Measurements from ENCODE around the gene ALDH9A1. TPM values are rescaled to one million over a fixed set of nuclear protein-coding genes. Genes with fewer than 3 reads are reported as not detected.

ALDH9A1 gene
- total RNA-seq, 1 experiment from 2014 or later: 78.0 TPM

DNA sequence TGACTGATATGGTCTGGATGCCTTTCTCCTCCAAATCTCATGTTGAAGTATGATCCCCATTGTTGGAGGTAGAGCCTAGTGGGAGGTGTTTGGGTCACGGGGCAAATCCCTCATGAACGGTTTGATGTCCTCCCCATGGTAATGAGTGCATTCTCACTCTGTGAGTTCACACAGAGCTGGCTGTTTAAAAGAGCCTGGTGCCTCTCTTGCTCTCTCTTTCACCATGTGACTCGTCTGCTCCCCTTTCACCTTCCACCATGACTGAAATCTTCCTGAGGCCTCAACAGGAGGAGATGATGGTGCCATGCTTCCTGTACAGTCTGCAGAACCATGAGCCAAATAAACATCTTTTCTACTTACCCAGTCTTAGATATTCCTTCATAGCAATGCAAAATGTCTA is 30.2 kb downstream of the ALDH9A1 start:
- no TSS peak for BruUV-seq (replicated peaks)

DNA sequence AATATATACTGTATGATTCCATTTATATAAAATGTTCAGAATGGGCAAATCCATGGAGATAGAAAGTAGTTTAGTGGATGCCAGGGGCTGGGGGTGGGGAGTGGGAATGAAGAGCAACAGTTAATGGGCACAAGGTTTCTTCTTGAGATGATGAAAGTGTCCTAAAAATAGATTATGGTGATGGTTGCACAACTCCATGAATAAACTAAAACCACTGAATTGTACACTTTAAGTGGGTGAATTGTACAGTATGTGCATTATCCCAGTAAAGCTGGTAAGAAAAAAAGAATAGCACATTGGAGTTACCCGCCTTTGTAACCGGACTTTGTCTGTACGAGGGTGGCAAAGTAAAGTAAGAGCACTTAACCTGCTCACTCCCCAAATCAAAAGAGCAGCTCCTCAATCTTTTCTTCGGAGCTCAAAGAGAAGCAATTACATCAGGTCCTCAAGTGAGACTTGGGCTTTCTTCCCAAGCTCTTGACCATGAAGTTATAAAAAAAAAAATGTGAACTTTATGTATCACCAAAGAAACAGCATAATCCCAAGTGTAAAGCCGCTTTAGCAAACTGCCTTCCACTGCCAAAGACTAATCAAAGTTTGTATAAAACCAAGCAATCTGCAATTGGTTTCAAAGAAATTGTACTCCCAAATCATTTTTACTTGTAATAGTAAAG is 32.1 kb downstream of the ALDH9A1 start:
- no peaks in the 10 kb centered on the region for H3F3A ChIP-seq (ENCODE audit: low read length, unreplicated experiment)
- ATAC-seq: no peak
- TF ChIP-seq EZH2phosphoT487 (IDR thresholded peaks at IDR 0.05; ENCODE audit: borderline replicate concordance, low read length) (no peak), EZH2 (IDR thresholded peaks at IDR 0.05; ENCODE audit: low read length, unreplicated experiment) (no peak)
- TF ChIP-seq, protein P1, sequence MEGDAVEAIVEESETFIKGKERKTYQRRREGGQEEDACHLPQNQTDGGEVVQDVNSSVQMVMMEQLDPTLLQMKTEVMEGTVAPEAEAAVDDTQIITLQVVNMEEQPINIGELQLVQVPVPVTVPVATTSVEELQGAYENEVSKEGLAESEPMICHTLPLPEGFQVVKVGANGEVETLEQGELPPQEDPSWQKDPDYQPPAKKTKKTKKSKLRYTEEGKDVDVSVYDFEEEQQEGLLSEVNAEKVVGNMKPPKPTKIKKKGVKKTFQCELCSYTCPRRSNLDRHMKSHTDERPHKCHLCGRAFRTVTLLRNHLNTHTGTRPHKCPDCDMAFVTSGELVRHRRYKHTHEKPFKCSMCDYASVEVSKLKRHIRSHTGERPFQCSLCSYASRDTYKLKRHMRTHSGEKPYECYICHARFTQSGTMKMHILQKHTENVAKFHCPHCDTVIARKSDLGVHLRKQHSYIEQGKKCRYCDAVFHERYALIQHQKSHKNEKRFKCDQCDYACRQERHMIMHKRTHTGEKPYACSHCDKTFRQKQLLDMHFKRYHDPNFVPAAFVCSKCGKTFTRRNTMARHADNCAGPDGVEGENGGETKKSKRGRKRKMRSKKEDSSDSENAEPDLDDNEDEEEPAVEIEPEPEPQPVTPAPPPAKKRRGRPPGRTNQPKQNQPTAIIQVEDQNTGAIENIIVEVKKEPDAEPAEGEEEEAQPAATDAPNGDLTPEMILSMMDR (conservative IDR thresholded peaks at IDR 0.05; ENCODE audit: low read depth, low read length): no peak
- peaks cover 47% of the 10 kb centered on the region for H3K36me3 ChIP-seq (ENCODE audit: low read depth, low read length)
- H3K4me1 ChIP-seq (ENCODE audit: insufficient read depth, low read length): no peaks in the 10 kb centered on the region
- no peaks in the 10 kb centered on the region for H3K27me3 ChIP-seq (ENCODE audit: low read length)
- BruUV-seq (replicated peaks): no TSS peak
- H3K79me2 ChIP-seq (ENCODE audit: low read length): no peaks in the 10 kb centered on the region
- no peaks in the 10 kb centered on the region for H4K20me1 ChIP-seq (ENCODE audit: low read length)
- no peak overlapping the region for H2AFZ ChIP-seq (ENCODE audit: low read length)
- no peak for DNase-seq
- no peak overlapping the region for H3K4me2 ChIP-seq (ENCODE audit: low read length)
- ChIA-PET CTCF (no interaction called here), POLR2A (ENCODE audit: unreplicated experiment) (interaction anchor here (0.5 kb wide), 1 partner anchor 60 kb away, joined by 3 read pairs; no protein-coding TSS in a partner anchor)
- no peak overlapping the region for H3K9ac ChIP-seq (ENCODE audit: low read length)
- H3K27ac ChIP-seq (ENCODE audit: low read length): no peak overlapping the region
- no peak overlapping the region for H3K4me3 ChIP-seq (ENCODE audit: low read length)
- H3K9me3 ChIP-seq (ENCODE audit: low read length): no peaks in the 10 kb centered on the region
- H3K9me2 ChIP-seq (replicated peaks; ENCODE audit: low read length): no peaks in the 10 kb centered on the region
- intact Hi-C loops (cut with micrococcal nuclease): no loop called here

More for the DNA sequence above, 30.2 kb downstream of the ALDH9A1 start:
- H3F3A ChIP-seq (ENCODE audit: low read length, unreplicated experiment): no peaks in the 10 kb centered on the region
- ATAC-seq: no peak
- no peaks in the 10 kb centered on the region for H3K79me2 ChIP-seq (ENCODE audit: low read length)
- no peaks in the 10 kb centered on the region for H3K9me3 ChIP-seq (ENCODE audit: low read length)
- no peak overlapping the region for H3K4me2 ChIP-seq (ENCODE audit: low read length)
- DNase-seq: no peak
- H3K9ac ChIP-seq (ENCODE audit: low read length): no peak overlapping the region
- CTCF ChIA-PET: no interaction called here
- no peaks in the 10 kb centered on the region for H3K9me2 ChIP-seq (replicated peaks; ENCODE audit: low read length)
- no peak overlapping the region for H3K4me3 ChIP-seq (ENCODE audit: low read length)
- no peak for TF ChIP-seq EZH2 (IDR thresholded peaks at IDR 0.05; ENCODE audit: low read length, unreplicated experiment)
- no peak overlapping the region for H3K27ac ChIP-seq (ENCODE audit: low read length)
- no peaks in the 10 kb centered on the region for H3K4me1 ChIP-seq (ENCODE audit: insufficient read depth, low read length)
- H4K20me1 ChIP-seq (ENCODE audit: low read length): no peaks in the 10 kb centered on the region
- POLR2A ChIA-PET (ENCODE audit: unreplicated experiment): no interaction called here
- H3K36me3 ChIP-seq (ENCODE audit: low read depth, low read length): peaks cover 49% of the 10 kb centered on the region
- intact Hi-C loops (cut with micrococcal nuclease): no loop called here
- no peak overlapping the region for H2AFZ ChIP-seq (ENCODE audit: low read length)
- no peaks in the 10 kb centered on the region for H3K27me3 ChIP-seq (ENCODE audit: low read length)

DNA sequence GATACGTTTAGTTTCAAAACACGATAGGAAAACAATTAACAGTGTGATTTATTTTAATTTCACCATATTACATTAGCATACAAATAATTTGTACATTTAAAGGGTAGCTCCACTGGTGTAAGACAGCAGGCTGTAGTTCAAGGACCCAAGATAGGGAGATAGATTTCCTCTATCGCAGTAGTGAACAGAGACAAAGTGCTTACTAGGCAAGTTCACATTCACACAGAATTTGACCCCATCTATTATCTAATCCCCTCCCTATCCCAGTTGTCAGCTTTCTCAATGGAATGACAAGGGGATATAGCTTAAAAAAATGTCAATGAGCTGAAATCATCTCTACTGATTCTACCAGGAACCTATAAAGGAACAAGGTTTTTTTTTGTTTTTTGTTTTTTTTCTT is 36.2 kb downstream of the ALDH9A1 start:
- POLR2A ChIA-PET (ENCODE audit: unreplicated experiment): interaction anchor here (0.7 kb wide), 1 partner anchor 221 kb away, joined by 4 read pairs; no protein-coding TSS in a partner anchor

More for the DNA sequence above, 36.2 kb downstream of the ALDH9A1 start:
- no peaks in the 10 kb centered on the region for H3K9me2 ChIP-seq (replicated peaks; ENCODE audit: low read length)
- H4K20me1 ChIP-seq (ENCODE audit: low read length): no peaks in the 10 kb centered on the region
- no peaks in the 10 kb centered on the region for H3F3A ChIP-seq (ENCODE audit: low read length, unreplicated experiment)
- no peak overlapping the region for H3K9ac ChIP-seq (ENCODE audit: low read length)
- intact Hi-C loops (cut with micrococcal nuclease): no loop called here
- H3K4me3 ChIP-seq (ENCODE audit: low read length): no peak overlapping the region
- ATAC-seq (no peak), DNase-seq (no peak)
- no peaks in the 10 kb centered on the region for H3K27me3 ChIP-seq (ENCODE audit: low read length)
- H3K79me2 ChIP-seq (ENCODE audit: low read length): no peaks in the 10 kb centered on the region
- H3K9me3 ChIP-seq (ENCODE audit: low read length): no peaks in the 10 kb centered on the region
- BruUV-seq (replicated peaks): no TSS peak
- no peaks in the 10 kb centered on the region for H3K4me1 ChIP-seq (ENCODE audit: insufficient read depth, low read length)
- peaks cover 38% of the 10 kb centered on the region for H3K36me3 ChIP-seq (ENCODE audit: low read depth, low read length)
- H2AFZ ChIP-seq (ENCODE audit: low read length): no peak overlapping the region
- no peak overlapping the region for H3K27ac ChIP-seq (ENCODE audit: low read length)
- H3K4me2 ChIP-seq (ENCODE audit: low read length): no peak overlapping the region
- TF ChIP-seq EZH2phosphoT487 (IDR thresholded peaks at IDR 0.05; ENCODE audit: borderline replicate concordance, low read length) (no peak), EZH2 (IDR thresholded peaks at IDR 0.05; ENCODE audit: low read length, unreplicated experiment) (no peak)
- TF ChIP-seq, protein P1 (conservative IDR thresholded peaks at IDR 0.05; ENCODE audit: low read depth, low read length): no peak
- CTCF ChIA-PET: no interaction called here

Measured in PC-3 (cell line).